ENCODE results near the gene CELF1. TPM values are rescaled to one million over a fixed set of nuclear protein-coding genes. Genes with fewer than 3 reads are reported as not detected.

CELF1 gene
- total RNA-seq, 1 experiment from 2014 or later = 152 TPM

DNA sequence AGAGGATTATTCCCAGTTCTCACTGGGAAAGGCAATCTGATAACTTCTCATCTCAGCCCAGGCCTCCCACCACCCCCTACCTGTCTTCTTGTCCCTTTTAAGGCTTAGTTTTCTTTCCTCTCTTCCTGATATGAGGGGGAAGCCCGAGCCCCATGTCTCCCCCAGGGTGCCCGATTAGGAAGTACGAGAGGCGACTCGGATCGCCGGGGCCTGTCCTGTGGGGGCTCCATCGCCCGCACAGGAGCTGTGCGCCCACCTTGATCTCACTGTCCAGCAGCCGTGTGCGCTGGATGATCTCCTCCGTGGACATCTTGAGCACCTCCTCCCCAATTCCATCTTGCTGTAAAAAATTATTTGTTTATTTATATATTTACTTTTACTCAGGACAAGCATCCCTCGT, 127.3 kb downstream of the CELF1 start:
- BruUV-seq (replicated peaks) = TSS peak; percentile 70
- Mint-ChIP-seq H3K4me1 (ENCODE audit: low read depth, unreplicated experiment) (peaks cover 10% of the 10 kb centered on the region), H3K27me3 (ENCODE audit: insufficient read depth, unreplicated experiment) (no peaks in the 10 kb centered on the region), H3K36me3 (ENCODE audit: insufficient read depth, unreplicated experiment) (peaks cover 62% of the 10 kb centered on the region), H3K27ac (ENCODE audit: unreplicated experiment) (peak overlapping the region; percentile 97), H3K4me3 (ENCODE audit: unreplicated experiment) (peak overlapping the region; percentile 89), H3K9me3 (ENCODE audit: unreplicated experiment) (no peaks in the 10 kb centered on the region)
- ChIA-PET POLR2A (interaction anchor here (1.6 kb wide), 1 partner anchor 29 kb away, joined by 4 read pairs; no protein-coding TSS in a partner anchor), CTCF (no interaction called here)
- H3K9me3 ChIP-seq = no peaks in the 10 kb centered on the region
- peak overlapping the region; percentile 85 for H3K4me3 ChIP-seq (ENCODE audit: low read depth, low read length)
- intact Hi-C loops (cut with micrococcal nuclease; ENCODE audit: unreplicated experiment) = loop anchor here (1.0 to 5.0 kb wide), 3 partner anchors 17 to 342 kb away; partner anchors contain the start of genes FNBP4 and SLC39A13
- peaks cover 8% of the 10 kb centered on the region; the same call in 1 of the 2 replicates for H3K4me1 ChIP-seq
- TF ChIP-seq, protein P1, sequence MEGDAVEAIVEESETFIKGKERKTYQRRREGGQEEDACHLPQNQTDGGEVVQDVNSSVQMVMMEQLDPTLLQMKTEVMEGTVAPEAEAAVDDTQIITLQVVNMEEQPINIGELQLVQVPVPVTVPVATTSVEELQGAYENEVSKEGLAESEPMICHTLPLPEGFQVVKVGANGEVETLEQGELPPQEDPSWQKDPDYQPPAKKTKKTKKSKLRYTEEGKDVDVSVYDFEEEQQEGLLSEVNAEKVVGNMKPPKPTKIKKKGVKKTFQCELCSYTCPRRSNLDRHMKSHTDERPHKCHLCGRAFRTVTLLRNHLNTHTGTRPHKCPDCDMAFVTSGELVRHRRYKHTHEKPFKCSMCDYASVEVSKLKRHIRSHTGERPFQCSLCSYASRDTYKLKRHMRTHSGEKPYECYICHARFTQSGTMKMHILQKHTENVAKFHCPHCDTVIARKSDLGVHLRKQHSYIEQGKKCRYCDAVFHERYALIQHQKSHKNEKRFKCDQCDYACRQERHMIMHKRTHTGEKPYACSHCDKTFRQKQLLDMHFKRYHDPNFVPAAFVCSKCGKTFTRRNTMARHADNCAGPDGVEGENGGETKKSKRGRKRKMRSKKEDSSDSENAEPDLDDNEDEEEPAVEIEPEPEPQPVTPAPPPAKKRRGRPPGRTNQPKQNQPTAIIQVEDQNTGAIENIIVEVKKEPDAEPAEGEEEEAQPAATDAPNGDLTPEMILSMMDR (IDR thresholded peaks at IDR 0.05; ENCODE audit: insufficient read depth in 1 of 2, low read depth in 1 of 2, low read length in 1 of 2, severe bottlenecking in 1 of 2, unreplicated experiment in 1 of 2) = no peak
- no peak for DNase-seq
- peaks cover 13% of the 10 kb centered on the region for H3K36me3 ChIP-seq (ENCODE audit: control insufficient read depth, insufficient read depth, low read length)
- no peaks in the 10 kb centered on the region for H3K27me3 ChIP-seq (replicated peaks; ENCODE audit: control insufficient read depth, insufficient read depth, low read length)

DNA sequence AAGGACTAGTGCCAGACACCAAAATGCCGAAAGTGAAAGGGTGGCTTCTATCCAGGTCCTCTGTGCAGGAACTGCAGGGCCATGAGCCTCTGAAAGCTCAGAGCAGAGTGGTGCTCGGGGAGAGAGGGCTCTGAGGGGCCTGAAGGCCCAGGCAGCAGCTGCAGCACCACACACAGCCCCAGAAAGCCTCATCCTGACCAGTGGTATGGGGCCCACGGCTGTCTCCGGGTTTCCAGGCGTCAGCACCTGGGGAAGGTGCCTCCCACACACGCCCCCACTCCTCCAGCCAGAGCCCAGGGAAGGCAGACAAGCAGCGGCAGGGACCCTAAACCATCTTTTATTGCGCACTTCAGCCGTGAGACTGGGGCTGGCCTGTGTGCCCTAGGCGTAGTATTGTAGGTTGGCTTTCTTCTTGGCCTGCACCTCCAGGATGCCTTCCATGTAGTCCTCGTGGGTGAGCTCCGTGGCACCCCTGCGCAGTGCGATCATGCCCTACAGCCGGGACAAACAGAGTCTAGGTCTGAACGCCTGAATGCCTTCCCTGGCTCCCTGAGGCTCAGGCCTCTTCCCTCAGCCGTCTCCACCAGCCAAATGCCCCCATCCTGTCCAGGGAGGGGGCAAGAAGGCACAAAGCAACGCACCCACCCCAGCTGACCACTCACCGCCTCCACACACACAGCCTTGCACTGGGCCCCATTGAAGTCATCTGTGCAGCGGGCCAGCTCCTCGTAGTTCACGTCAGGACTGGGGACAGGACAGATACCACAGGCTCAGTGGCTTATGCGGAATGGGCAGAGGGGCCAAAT, 134.3 kb downstream of the CELF1 start:
- POLR2A ChIA-PET = no interaction called here

DNA sequence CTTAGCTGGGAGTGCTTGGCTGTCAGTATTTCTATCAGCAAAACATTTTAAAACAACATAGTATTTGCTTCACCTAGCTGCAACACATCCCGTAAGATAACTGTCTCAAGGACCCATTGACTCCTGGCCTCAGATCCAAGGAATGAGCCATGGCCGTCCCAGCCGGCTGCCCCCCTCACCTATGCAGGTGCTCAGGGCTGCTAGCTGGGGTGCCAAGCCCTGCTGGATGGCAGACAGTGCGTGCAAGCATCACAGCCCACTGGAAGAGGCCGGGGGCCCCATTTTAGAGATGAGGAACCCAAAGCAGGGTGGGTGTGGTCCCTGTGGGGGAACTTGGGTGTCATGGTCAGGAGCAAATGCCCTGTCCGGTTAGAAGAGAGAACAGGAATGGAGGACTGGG, 135.2 kb downstream of the CELF1 start:
- no peak overlapping the region for H3K4me3 Mint-ChIP-seq (ENCODE audit: unreplicated experiment)
- CTCF ChIA-PET = interaction anchor here (0.5 kb wide), 1 partner anchor 36 kb away, joined by 3 read pairs; no protein-coding TSS in a partner anchor
- H3K36me3 Mint-ChIP-seq (ENCODE audit: insufficient read depth, unreplicated experiment) = peaks cover 73% of the 10 kb centered on the region
- TF ChIP-seq, protein P1 (IDR thresholded peaks at IDR 0.05; ENCODE audit: insufficient read depth in 1 of 2, low read depth in 1 of 2, low read length in 1 of 2, severe bottlenecking in 1 of 2, unreplicated experiment in 1 of 2) = no peak
- intact Hi-C loops (cut with micrococcal nuclease; ENCODE audit: unreplicated experiment) = no loop called here
- no TSS peak for BruUV-seq (replicated peaks)
- Histone ChIP-seq H3K4me1 (peaks cover 8% of the 10 kb centered on the region; the same call in 1 of the 2 replicates), H3K4me3 (ENCODE audit: low read depth, low read length) (no peak overlapping the region), H3K27me3 (replicated peaks; ENCODE audit: control insufficient read depth, insufficient read depth, low read length) (no peaks in the 10 kb centered on the region), H3K36me3 (ENCODE audit: control insufficient read depth, insufficient read depth, low read length) (peaks cover 3% of the 10 kb centered on the region), H3K9me3 (no peaks in the 10 kb centered on the region)
- peaks cover 11% of the 10 kb centered on the region for H3K4me1 Mint-ChIP-seq (ENCODE audit: low read depth, unreplicated experiment)
- no peak for DNase-seq
- H3K27ac Mint-ChIP-seq (ENCODE audit: unreplicated experiment) = peak overlapping the region; percentile 20
- POLR2A ChIA-PET = no interaction called here
- no peaks in the 10 kb centered on the region for H3K27me3 Mint-ChIP-seq (ENCODE audit: insufficient read depth, unreplicated experiment)
- H3K9me3 Mint-ChIP-seq (ENCODE audit: unreplicated experiment) = no peaks in the 10 kb centered on the region

More for the DNA sequence above, 134.3 kb downstream of the CELF1 start:
- H3K36me3 ChIP-seq (ENCODE audit: control insufficient read depth, insufficient read depth, low read length) = peaks cover 6% of the 10 kb centered on the region
- H3K4me1 ChIP-seq = peaks cover 8% of the 10 kb centered on the region; the same call in 1 of the 2 replicates
- no peaks in the 10 kb centered on the region for H3K27me3 ChIP-seq (replicated peaks; ENCODE audit: control insufficient read depth, insufficient read depth, low read length)
- no peak for DNase-seq
- Mint-ChIP-seq H3K36me3 (ENCODE audit: insufficient read depth, unreplicated experiment) (peaks cover 76% of the 10 kb centered on the region), H3K4me1 (ENCODE audit: low read depth, unreplicated experiment) (peaks cover 11% of the 10 kb centered on the region), H3K4me3 (ENCODE audit: unreplicated experiment) (no peak overlapping the region), H3K9me3 (ENCODE audit: unreplicated experiment) (no peaks in the 10 kb centered on the region), H3K27me3 (ENCODE audit: insufficient read depth, unreplicated experiment) (no peaks in the 10 kb centered on the region), H3K27ac (ENCODE audit: unreplicated experiment) (peak overlapping the region; percentile 20)
- intact Hi-C loops (cut with micrococcal nuclease; ENCODE audit: unreplicated experiment) = no loop called here
- no peak overlapping the region for H3K4me3 ChIP-seq (ENCODE audit: low read depth, low read length)
- CTCF ChIA-PET = no interaction called here
- BruUV-seq (replicated peaks) = no TSS peak
- TF ChIP-seq, protein P1 (IDR thresholded peaks at IDR 0.05; ENCODE audit: insufficient read depth in 1 of 2, low read depth in 1 of 2, low read length in 1 of 2, severe bottlenecking in 1 of 2, unreplicated experiment in 1 of 2) = no peak
- H3K9me3 ChIP-seq = no peaks in the 10 kb centered on the region
